HG02759 (cell line): ENCODE data around the gene CRY2.

Source experiments
- ATAC-seq: cut with Tn5 transposase; IDR thresholded peaks from one replicate; pipeline ENCODE4 v1.9.1; 2021; ENCODE audit warnings: mild to moderate bottlenecking, moderate library complexity; ENCODE audit not compliant: unreplicated experiment

Gene CRY2

GRCh38 chr11:45876401-45876800 lies 29.1 kb downstream of the CRY2 start:
- ATAC-seq: no peak

GRCh38 chr11:45877221-45877620 lies 29.9 kb downstream of the CRY2 start:
- ATAC-seq: no peak

GRCh38 chr11:45877845-45878244 lies 30.6 kb downstream of the CRY2 start:
- no peak for ATAC-seq

- no peak for ATAC-seq
Observed at GRCh38 chr11:45879803-45880686, 32.8 kb downstream of the CRY2 start.

- no peak for ATAC-seq
Observed at GRCh38 chr11:45880772-45881570, 33.7 kb downstream of the CRY2 start.

- no peak for ATAC-seq
Observed at GRCh38 chr11:45881708-45882368, 34.6 kb downstream of the CRY2 start.

- no peak for ATAC-seq
Observed at GRCh38 chr11:45884596-45885185, 37.4 kb downstream of the CRY2 start.

- ATAC-seq: peak; percentile 76
Observed at GRCh38 chr11:45885274-45885920, 38.1 kb downstream of the CRY2 start, which contains the start of gene MAPK8IP1. Gene MAPK8IP1, plus strand, starts transcription at chr11:45885651. Its CDS starts 170 bp downstream, at chr11:45885821.

- no peak for ATAC-seq
Observed at GRCh38 chr11:45885921-45886721, 38.8 kb downstream of the CRY2 start.

- ATAC-seq: no peak
Observed at GRCh38 chr11:45886816-45887520, 39.7 kb downstream of the CRY2 start.

GRCh38 chr11:45887587-45887986 lies 40.3 kb downstream of the CRY2 start:
- ATAC-seq: no peak

GRCh38 chr11:45889555-45889954 lies 42.3 kb downstream of the CRY2 start:
- ATAC-seq: no peak

GRCh38 chr11:45889966-45890365 lies 42.7 kb downstream of the CRY2 start:
- ATAC-seq: no peak

GRCh38 chr11:45890886-45891550 lies 43.7 kb downstream of the CRY2 start:
- ATAC-seq: no peak

- no peak for ATAC-seq
Observed at GRCh38 chr11:45892856-45893255, 45.6 kb downstream of the CRY2 start.

GRCh38 chr11:45894555-45895247 lies 47.4 kb downstream of the CRY2 start:
- no peak for ATAC-seq

- no peak for ATAC-seq
Observed at GRCh38 chr11:45895553-45896259, 48.4 kb downstream of the CRY2 start.
